Cardiac fibroblast (primary cell): ENCODE data around the gene ATP1B1.
"Not testable (repeated sequence)": the region's sequence is repeated elsewhere in the genome, so short reads cannot be mapped to it uniquely, and the experiment has no call there.

ENCODE experiments used
- DNase-seq, 2 donors: peaks; one replicate each; pipeline versions ENCODE4 v3.0.0 to v3.0.0-alpha.2; 2010; ENCODE audit warnings: low read depth in 2 of 2
- H3K4me3 ChIP-seq, 2 donors: replicated peaks in 1 of 2; 1 replicate in 1 of 2; 2 replicates in 1 of 2; pipeline ENCODE4 v1.5.1; 2011; ENCODE audit warnings: low read depth in 2 of 2, low read length in 2 of 2, mild to moderate bottlenecking in 2 of 2, moderate library complexity in 1 of 2
- CTCF ChIP-seq: IDR thresholded peaks from one replicate; pipeline ENCODE4 v1.5.1; 2011; ENCODE audit warnings: low read depth, mild to moderate bottlenecking, low read length, inconsistent platforms

ATP1B1 gene

GRCh38 chr1:169120066-169120465, 13.6 kb downstream of the ATP1B1 start:
- TF ChIP-seq CTCF = no peak
- H3K4me3 ChIP-seq = no peak overlapping the region
- DNase-seq = no peak

GRCh38 chr1:169121146-169121923, 14.8 kb downstream of the ATP1B1 start:
- DNase-seq = no peak
- H3K4me3 ChIP-seq = no peak overlapping the region
- no peak for TF ChIP-seq CTCF

GRCh38 chr1:169122976-169123375, 16.5 kb downstream of the ATP1B1 start:
- no peak for DNase-seq
- no peak for TF ChIP-seq CTCF
- no peak overlapping the region for H3K4me3 ChIP-seq

DNA sequence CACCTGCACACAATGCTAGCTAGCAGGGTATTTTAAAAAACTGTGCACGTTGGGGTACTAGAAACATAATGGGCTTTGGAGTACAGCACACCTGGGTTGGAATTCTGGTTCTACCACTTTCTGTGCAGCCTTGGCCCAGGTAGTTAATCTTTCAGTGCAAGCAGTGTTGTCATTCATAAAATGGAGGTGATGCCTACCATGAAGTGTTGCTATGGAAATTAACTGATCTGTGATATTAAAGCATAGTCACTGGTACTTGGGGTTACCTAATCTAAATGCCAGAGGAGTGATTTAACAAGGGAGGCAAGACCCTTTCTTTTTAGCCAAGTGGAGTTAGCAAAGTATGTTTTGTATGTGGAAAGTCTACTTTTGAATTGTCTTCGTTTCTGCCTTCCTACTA, 18.0 kb downstream of the ATP1B1 start:
- no peak for TF ChIP-seq CTCF
- DNase-seq = no peak
- H3K4me3 ChIP-seq = no peak overlapping the region

- not testable (repeated sequence) for DNase-seq, H3K4me3 ChIP-seq
These were observed 19.1 kb downstream of the ATP1B1 start for GRCh38 chr1:169125597-169125996.

GRCh38 chr1:169126335-169126734, 19.8 kb downstream of the ATP1B1 start:
- H3K4me3 ChIP-seq = no peak overlapping the region
- DNase-seq = no peak
- TF ChIP-seq CTCF = no peak

GRCh38 chr1:169127305-169127704, 20.8 kb downstream of the ATP1B1 start:
- H3K4me3 ChIP-seq = no peak overlapping the region
- DNase-seq = no peak
- no peak for TF ChIP-seq CTCF
